ENCODE data around the gene LRGUK.

DNA sequence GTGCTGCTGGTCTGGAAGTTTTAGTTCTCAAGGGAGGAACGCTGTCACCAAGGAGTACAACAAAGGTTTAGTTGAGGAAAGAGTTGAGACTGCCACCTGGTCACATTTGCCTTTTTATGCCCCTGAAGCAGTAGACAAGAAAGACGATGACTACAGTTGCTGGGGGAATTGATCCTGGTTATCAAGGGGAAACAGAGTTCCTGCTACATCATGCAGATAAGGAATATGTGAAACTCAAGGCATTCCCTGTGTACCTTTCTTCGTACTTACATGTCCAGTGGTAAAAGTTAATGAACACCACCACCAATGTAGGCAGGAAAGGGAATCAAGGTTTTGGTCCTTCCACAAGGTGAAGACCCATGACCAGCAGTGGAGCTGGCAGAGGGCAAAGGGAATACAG, 157.8 kb downstream of the LRGUK start:
- TF ChIP-seq POLR2AphosphoS5 (IDR thresholded peaks at IDR 0.05) = no peak
- TF ChIP-seq, protein P1, sequence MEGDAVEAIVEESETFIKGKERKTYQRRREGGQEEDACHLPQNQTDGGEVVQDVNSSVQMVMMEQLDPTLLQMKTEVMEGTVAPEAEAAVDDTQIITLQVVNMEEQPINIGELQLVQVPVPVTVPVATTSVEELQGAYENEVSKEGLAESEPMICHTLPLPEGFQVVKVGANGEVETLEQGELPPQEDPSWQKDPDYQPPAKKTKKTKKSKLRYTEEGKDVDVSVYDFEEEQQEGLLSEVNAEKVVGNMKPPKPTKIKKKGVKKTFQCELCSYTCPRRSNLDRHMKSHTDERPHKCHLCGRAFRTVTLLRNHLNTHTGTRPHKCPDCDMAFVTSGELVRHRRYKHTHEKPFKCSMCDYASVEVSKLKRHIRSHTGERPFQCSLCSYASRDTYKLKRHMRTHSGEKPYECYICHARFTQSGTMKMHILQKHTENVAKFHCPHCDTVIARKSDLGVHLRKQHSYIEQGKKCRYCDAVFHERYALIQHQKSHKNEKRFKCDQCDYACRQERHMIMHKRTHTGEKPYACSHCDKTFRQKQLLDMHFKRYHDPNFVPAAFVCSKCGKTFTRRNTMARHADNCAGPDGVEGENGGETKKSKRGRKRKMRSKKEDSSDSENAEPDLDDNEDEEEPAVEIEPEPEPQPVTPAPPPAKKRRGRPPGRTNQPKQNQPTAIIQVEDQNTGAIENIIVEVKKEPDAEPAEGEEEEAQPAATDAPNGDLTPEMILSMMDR (IDR thresholded peaks at IDR 0.05 in 8 of 11, conservative IDR thresholded peaks at IDR 0.05 in 3 of 11) = no peak

Measured in spleen (tissue), 7 donors.